ENCODE data around the gene STRN3. TPM values are rescaled to one million over a fixed set of nuclear protein-coding genes. Genes with fewer than 3 reads are reported as not detected.

The STRN3 gene
- total and polyA plus RNA-seq, 2 of the 4 experiments (the other 2 are of a cell fraction), result 10.8 to 78.7 TPM

- no peaks in the 10 kb centered on the region for H3K27me3 ChIP-seq (ENCODE audit: control insufficient read depth, insufficient read depth, low read length)
- H3K56ac ChIP-seq (ENCODE audit: extremely low read depth, insufficient read depth, low read length), result no peak overlapping the region
- no peak overlapping the region for H4K5ac ChIP-seq (ENCODE audit: low read depth, low read length)
- dilution Hi-C loops (cut with HindIII; ENCODE audit: low sequenced_read_pairs, unreplicated experiment), result no loop called here
- BruUV-seq (replicated peaks), result no TSS peak
- no peak overlapping the region for H3K4me2 ChIP-seq (ENCODE audit: low read depth, low read length)
- no peak overlapping the region for H2BK20ac ChIP-seq (ENCODE audit: low read depth, low read length)
- no peak overlapping the region for H3K23ac ChIP-seq (ENCODE audit: low read depth, low read length)
- H3K4me1 ChIP-seq (ENCODE audit: control insufficient read depth, insufficient read depth, low read length), result no peaks in the 10 kb centered on the region
- no peak overlapping the region for H3K27ac ChIP-seq (ENCODE audit: insufficient read depth, low read length)
- no peak overlapping the region for H3K9ac ChIP-seq (ENCODE audit: low read depth, low read length)
- ChIA-PET CTCF (no interaction called here), POLR2A (ENCODE audit: unreplicated experiment) (no interaction called here)
- DNase-seq, result no peak
- no peak overlapping the region for H2AK5ac ChIP-seq (ENCODE audit: low read depth, low read length)
- no peaks in the 10 kb centered on the region for H3K36me3 ChIP-seq (ENCODE audit: control insufficient read depth, insufficient read depth, low read length)
- no peak overlapping the region for H3K4me3 ChIP-seq (ENCODE audit: insufficient read depth, low read depth, low read length)
- 100% methylated on average over 2 of the region's 7 CpGs; no CpG with 5 or more reads in 1 of the 2 experiments for WGBS, 2 experiments (ENCODE audit: extremely low coverage in 2 of 2, insufficient read length in 1 of 2)
- H3K79me1 ChIP-seq (ENCODE audit: low read depth in 1 of 2, low read length in 2 of 2), result peaks cover 5 to 52% of the 10 kb centered on the region in 2 experiments; a peak in 3 of 4 replicates
- H4K8ac ChIP-seq (ENCODE audit: low read depth in 2 of 2, low read length in 2 of 2), result no peak overlapping the region
- H4K91ac ChIP-seq (ENCODE audit: insufficient read depth, low read depth, low read length), result no peak overlapping the region
- H4K20me1 ChIP-seq (ENCODE audit: insufficient read depth, low read length), result peaks cover 58% of the 10 kb centered on the region
- H3K9me3 ChIP-seq (ENCODE audit: control insufficient read depth, insufficient read depth, low read length), result no peaks in the 10 kb centered on the region
- no peak overlapping the region for H3K14ac ChIP-seq (replicated peaks; ENCODE audit: low read depth, low read length)
- intact Hi-C loops (cut with micrococcal nuclease), result loop anchor here (10.0 kb wide), 1 partner anchor 222 kb away; the partner anchor contains the start of gene HECTD1
- no peak overlapping the region for H2AK9ac ChIP-seq (replicated peaks; ENCODE audit: low read depth, low read length, poor library complexity)
- no peak overlapping the region for H3K4ac ChIP-seq (ENCODE audit: low read depth, low read length)
- no peak overlapping the region for H3K18ac ChIP-seq (ENCODE audit: low read depth, low read length)
- no peak overlapping the region for H2BK15ac ChIP-seq (ENCODE audit: low read depth, low read length)
- no peak for TF ChIP-seq CHD1 (IDR thresholded peaks at IDR 0.05; ENCODE audit: low read depth, low read length)
- TF ChIP-seq POLR2A (IDR thresholded peaks at IDR 0.05; ENCODE audit: low read depth, low read length), result no peak
- TF ChIP-seq NFE2L2 (IDR thresholded peaks at IDR 0.05; ENCODE audit: low read depth, low read length), result no peak
- no peak for TF ChIP-seq MAZ (IDR thresholded peaks at IDR 0.05; ENCODE audit: borderline replicate concordance, low read depth, low read length)
- no peak for TF ChIP-seq BHLHE40 (IDR thresholded peaks at IDR 0.05; ENCODE audit: low read depth, low read length)
- no peak for TF ChIP-seq ELK1 (IDR thresholded peaks at IDR 0.05; ENCODE audit: borderline replicate concordance, low read depth, low read length)
- TF ChIP-seq CEBPB (IDR thresholded peaks at IDR 0.05; ENCODE audit: low read depth, low read length), result no peak
- TF ChIP-seq MAFK (IDR thresholded peaks at IDR 0.05; ENCODE audit: low read depth, low read length), result no peak
- TF ChIP-seq, protein P1, sequence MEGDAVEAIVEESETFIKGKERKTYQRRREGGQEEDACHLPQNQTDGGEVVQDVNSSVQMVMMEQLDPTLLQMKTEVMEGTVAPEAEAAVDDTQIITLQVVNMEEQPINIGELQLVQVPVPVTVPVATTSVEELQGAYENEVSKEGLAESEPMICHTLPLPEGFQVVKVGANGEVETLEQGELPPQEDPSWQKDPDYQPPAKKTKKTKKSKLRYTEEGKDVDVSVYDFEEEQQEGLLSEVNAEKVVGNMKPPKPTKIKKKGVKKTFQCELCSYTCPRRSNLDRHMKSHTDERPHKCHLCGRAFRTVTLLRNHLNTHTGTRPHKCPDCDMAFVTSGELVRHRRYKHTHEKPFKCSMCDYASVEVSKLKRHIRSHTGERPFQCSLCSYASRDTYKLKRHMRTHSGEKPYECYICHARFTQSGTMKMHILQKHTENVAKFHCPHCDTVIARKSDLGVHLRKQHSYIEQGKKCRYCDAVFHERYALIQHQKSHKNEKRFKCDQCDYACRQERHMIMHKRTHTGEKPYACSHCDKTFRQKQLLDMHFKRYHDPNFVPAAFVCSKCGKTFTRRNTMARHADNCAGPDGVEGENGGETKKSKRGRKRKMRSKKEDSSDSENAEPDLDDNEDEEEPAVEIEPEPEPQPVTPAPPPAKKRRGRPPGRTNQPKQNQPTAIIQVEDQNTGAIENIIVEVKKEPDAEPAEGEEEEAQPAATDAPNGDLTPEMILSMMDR (conservative IDR thresholded peaks at IDR 0.05; ENCODE audit: low read depth, low read length), result no peak
- no peak for TF ChIP-seq SMC3 (IDR thresholded peaks at IDR 0.05; ENCODE audit: low read depth, low read length)
- TF ChIP-seq MXI1 (IDR thresholded peaks at IDR 0.05; ENCODE audit: borderline replicate concordance, low read depth, low read length), result no peak
- no peak for TF ChIP-seq FOS (IDR thresholded peaks at IDR 0.05; ENCODE audit: low read depth, low read length)
- no peak for TF ChIP-seq RAD21 (IDR thresholded peaks at IDR 0.05; ENCODE audit: low read length)
- TF ChIP-seq USF2 (IDR thresholded peaks at IDR 0.05; ENCODE audit: low read depth, low read length), result no peak
- TF ChIP-seq RFX5 (IDR thresholded peaks at IDR 0.05; ENCODE audit: low read depth, low read length), result no peak
- ATAC-seq (ENCODE audit: low read depth), result no peak
- no peak overlapping the region for H2AFZ ChIP-seq (replicated peaks; ENCODE audit: low read length, poor library complexity)
- H2BK120ac ChIP-seq (ENCODE audit: low read depth, low read length), result no peak overlapping the region
- in situ Hi-C loops (cut with MboI; ENCODE audit: low sequenced_read_pairs), result loop anchor here (25.0 kb wide), 1 partner anchor 380 kb away; no protein-coding TSS in a partner anchor
- no peak overlapping the region for H2BK5ac ChIP-seq (ENCODE audit: low read depth, low read length, poor library complexity, severe bottlenecking)
- no peaks in the 10 kb centered on the region for H3K9me1 ChIP-seq (ENCODE audit: insufficient read depth, low read length)
Observed at GRCh38 chr14:30982533-30982932, 43.6 kb downstream of the STRN3 start.

Data from IMR-90 (cell line).